ENCODE measurements around the gene FUOM. TPM values are rescaled to one million over a fixed set of nuclear protein-coding genes. Genes with fewer than 3 reads are reported as not detected.

The FUOM gene
- total RNA-seq, 4 donors from 2014 or later = 7.9 to 12.2 (median 10.5) TPM

GRCh38 chr10:133394064-133394663 is 36.3 kb upstream of the FUOM start, which contains the start of gene MTG1:
MTG1 (plus strand) TSS chr10:133394157; CDS start chr10:133394221, 64 bp downstream.
- WGBS = 1% methylated on average over 41 of the region's 69 CpGs
- TF ChIP-seq POLR2AphosphoS5 (IDR thresholded peaks at IDR 0.05) = peak; percentile 89 to 91
- peak; percentile 46 for TF ChIP-seq POLR2A (IDR thresholded peaks at IDR 0.05; ENCODE audit: low read depth)
- peak; percentile 25 to 39 (median 37) for TF ChIP-seq CTCF (IDR thresholded peaks at IDR 0.05)
- TF ChIP-seq EP300 (IDR thresholded peaks at IDR 0.05) = no peak
- Histone ChIP-seq H3K36me3 (peaks cover 8 to 63% (median 34%) of the 10 kb centered on the region in 4 donors), H3K27me3 (no peaks in the 10 kb centered on the region), H3K27ac (replicated peaks in 1 of 4) (peak within 1 kb of the TSS; percentile 75 to 86 (median 82)), H3K4me3 (peak within 1 kb of the TSS; percentile 67 to 93 (median 81)), H3K4me1 (peaks cover 14 to 20% (median 17%) of the 10 kb centered on the region in 4 donors), H3K9me3 (no peaks in the 10 kb centered on the region)
- peak; percentile 96 for DNase-seq (ENCODE audit: extremely low spot score)
- intact Hi-C loops (cut with DNase I) = no loop called here

GRCh38 chr10:133393401-133394063 is 35.7 kb upstream of the FUOM start:
- peak overlapping the region; percentile 75 to 86 (median 82) for H3K27ac ChIP-seq (replicated peaks in 1 of 4)
- H3K9me3 ChIP-seq = no peaks in the 10 kb centered on the region
- peaks cover 14 to 20% (median 17%) of the 10 kb centered on the region in 4 donors for H3K4me1 ChIP-seq
- no peak for DNase-seq (ENCODE audit: extremely low spot score)
- TF ChIP-seq EP300 (IDR thresholded peaks at IDR 0.05) = no peak
- TF ChIP-seq CTCF (IDR thresholded peaks at IDR 0.05) = no peak
- TF ChIP-seq POLR2A (IDR thresholded peaks at IDR 0.05; ENCODE audit: low read depth) = no peak
- H3K27me3 ChIP-seq = no peaks in the 10 kb centered on the region
- peaks cover 2 to 63% (median 30%) of the 10 kb centered on the region in 4 donors for H3K36me3 ChIP-seq
- intact Hi-C loops (cut with DNase I) = no loop called here
- 36% methylated on average over 27 of the region's 27 CpGs for WGBS
- H3K4me3 ChIP-seq = peak overlapping the region; percentile 67 to 93 (median 81)

GRCh38 chr10:133391761-133392518 is 34.1 kb upstream of the FUOM start:
- H3K27me3 ChIP-seq = no peaks in the 10 kb centered on the region
- peaks cover 0 to 57% (median 17%) of the 10 kb centered on the region in 4 donors for H3K36me3 ChIP-seq
- H3K27ac ChIP-seq (replicated peaks in 1 of 4) = no peak overlapping the region
- intact Hi-C loops (cut with DNase I) = no loop called here
- H3K9me3 ChIP-seq = no peaks in the 10 kb centered on the region
- H3K4me1 ChIP-seq = peaks cover 14 to 20% (median 17%) of the 10 kb centered on the region in 4 donors
- WGBS = 90% methylated on average over 9 of the region's 12 CpGs
- H3K4me3 ChIP-seq = no peak overlapping the region
- no peak for DNase-seq (ENCODE audit: extremely low spot score)
- no peak for TF ChIP-seq POLR2AphosphoS5 (IDR thresholded peaks at IDR 0.05)
- TF ChIP-seq EP300 (IDR thresholded peaks at IDR 0.05) = no peak
- no peak for TF ChIP-seq CTCF (IDR thresholded peaks at IDR 0.05)
- no peak for TF ChIP-seq POLR2A (IDR thresholded peaks at IDR 0.05; ENCODE audit: low read depth)

- WGBS = 95% methylated on average over 9 of the region's 12 CpGs
- Histone ChIP-seq H3K4me1 (peaks cover 14 to 20% (median 17%) of the 10 kb centered on the region in 4 donors), H3K27ac (replicated peaks in 1 of 4) (no peak overlapping the region), H3K36me3 (peaks cover 0 to 50% (median 13%) of the 10 kb centered on the region in 4 donors), H3K9me3 (no peaks in the 10 kb centered on the region), H3K4me3 (no peak overlapping the region), H3K27me3 (no peaks in the 10 kb centered on the region)
- TF ChIP-seq POLR2A (IDR thresholded peaks at IDR 0.05; ENCODE audit: low read depth) (no peak), POLR2AphosphoS5 (IDR thresholded peaks at IDR 0.05) (no peak), CTCF (IDR thresholded peaks at IDR 0.05) (no peak), EP300 (IDR thresholded peaks at IDR 0.05) (no peak)
- intact Hi-C loops (cut with DNase I) = no loop called here
- no peak for DNase-seq (ENCODE audit: extremely low spot score)
These were observed 33.4 kb upstream of the FUOM start for GRCh38 chr10:133391249-133391635.

Data from esophagus muscularis mucosa (tissue), 4 donors.